ENCODE data around the gene FAF2.
A peak's percentile ranks its signal among the peaks of the same experiment; 100 is the strongest.
"Not testable (repeated sequence)": the region's sequence is repeated elsewhere in the genome, so short reads cannot be mapped to it uniquely, and the experiment has no call there.

Gene FAF2

DNA sequence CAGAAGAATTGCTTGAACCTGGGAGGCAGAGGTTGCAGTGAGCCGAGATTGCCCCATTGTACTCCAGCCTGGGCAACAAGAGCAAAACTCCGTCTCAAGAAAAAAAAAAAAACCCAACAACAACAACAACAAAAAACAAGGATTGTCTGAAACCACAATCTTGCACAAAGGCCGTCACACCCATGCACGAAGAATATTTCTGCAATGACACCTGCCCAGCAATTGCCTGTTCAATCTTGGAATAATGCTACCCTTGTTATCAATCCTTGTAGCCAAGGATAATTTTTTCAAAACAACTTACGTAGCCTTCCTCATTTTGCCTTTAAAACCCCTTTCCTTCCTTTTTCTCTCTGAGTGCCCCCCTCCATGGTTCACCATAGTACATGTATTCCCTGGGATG lies 28.1 kb upstream of the FAF2 start:
- no peak for DNase-seq

DNA sequence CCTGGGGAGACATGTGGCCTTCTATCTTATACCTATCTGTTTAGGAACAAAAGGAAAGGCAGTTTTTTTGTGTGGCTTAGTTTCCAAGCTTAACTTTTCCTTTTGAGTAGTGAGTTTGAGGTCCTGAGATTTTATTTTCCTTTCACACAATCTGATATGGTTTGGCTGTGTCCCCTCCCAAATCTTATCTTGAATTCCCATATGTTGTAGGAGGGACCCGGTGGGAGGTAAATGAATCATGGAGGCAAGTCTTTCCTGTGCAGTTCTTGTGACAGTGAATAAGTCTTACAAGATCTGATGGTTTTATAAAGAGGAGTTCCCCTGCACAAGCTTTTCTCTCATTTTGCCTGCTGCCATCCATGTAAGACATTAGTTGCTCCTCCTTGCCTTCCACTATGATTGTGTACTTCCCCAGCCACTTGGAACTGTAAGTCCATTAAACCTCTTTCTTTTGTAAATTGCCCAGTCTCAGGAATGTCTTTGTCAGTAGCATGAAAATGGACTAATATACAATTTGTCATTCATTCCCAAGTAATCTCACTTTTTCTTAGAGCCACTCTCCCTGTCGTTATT lies 27.1 kb upstream of the FAF2 start:
- DNase-seq, result peak in 1 of 2 donors; percentile 5

DNA sequence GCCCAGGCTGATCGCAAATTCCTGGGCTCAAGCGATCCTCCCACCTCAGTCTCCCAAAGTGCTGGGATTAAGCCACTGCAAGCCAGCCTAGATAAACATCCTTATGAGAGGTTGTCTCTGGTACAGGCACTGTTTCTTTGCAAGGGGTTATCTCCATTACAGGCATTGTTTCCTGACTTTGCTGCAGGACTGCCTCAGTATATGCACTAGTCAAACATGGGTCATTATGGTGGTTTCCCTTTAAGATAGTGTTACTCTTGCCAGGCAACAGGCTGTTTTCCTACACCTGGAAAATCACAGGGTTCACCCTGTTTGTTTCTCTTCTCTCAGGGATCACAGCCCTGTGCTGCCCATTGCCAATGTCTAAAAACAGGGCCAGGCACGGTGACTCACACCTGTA lies 24.0 kb upstream of the FAF2 start:
- no peak for DNase-seq

DNA sequence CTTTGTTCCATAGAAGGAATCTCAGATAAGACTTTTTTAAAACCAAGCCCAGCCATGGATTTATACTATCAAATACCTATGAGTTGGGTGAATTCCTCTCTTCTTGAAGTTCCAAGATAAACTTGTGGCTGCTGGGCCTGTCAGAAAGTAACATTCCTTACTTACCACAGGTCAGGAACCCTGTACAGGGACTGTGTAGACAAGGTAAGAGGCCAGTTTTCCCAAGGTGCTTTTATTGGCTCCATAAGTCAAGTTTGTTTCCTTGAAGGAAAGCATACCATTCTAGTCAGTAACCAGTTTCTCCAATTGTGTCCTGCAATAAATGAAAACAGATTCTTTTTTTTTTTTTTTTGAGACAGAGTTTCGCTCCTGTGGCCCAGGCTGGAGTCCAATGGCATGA lies 23.0 kb upstream of the FAF2 start:
- DNase-seq, result no peak

DNA sequence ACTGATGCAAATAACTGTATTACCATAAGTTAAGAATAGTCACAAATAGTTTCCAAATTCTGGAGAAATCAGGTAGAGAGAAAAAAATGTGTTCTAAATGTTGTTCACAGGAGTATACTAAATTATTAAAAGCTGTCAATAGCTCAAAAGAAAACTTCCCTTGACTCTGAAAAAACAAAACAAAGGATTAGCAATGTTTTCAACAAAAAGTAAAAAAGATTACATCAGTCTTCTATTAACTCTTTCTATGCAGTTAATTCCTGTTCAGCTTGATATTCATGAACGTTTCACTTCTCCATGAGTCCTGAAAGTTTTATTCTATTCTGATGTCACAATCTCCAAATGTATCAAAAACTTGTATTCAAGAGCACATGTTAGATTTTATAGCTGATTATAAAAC lies 22.4 kb upstream of the FAF2 start:
- DNase-seq, result no peak

DNA sequence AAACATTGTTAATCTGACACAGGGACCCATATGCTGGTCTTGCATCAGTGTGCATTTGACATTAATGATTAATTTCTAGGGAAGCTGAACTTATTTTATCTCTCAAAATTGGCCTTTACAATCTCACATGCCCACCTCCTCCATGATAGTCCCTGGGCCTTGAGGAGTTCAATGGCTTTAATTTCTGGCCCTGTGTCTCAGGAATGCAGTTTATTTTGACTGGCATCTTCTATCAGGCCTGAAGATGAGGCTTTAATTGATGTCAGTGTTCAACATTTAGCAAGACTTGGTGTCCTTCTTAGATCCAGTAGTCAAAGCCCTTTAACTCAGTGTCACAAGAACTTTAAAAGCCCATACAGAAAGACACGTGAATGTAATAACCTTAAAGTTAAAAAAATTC lies 21.3 kb upstream of the FAF2 start:
- no peak for DNase-seq

DNA sequence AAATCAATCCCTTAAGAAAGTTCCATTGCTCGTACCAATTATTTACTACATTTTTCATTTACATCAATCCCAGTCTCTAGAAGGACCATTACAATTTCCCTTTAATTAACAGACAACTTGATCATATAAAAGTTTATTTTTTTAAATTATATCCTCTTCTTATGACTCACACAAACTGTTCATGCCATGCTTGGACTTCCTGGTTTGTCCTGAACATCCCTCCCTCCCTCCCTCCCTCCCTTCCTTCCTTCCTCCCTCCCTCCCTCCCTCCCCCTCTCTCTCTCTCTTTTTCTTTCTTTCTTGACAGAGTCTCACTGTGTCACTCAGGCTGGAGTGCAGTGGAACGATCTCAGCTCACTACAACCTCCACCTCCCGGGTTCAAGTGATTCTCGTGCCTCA lies 20.2 kb upstream of the FAF2 start:
- DNase-seq, result no peak

DNA sequence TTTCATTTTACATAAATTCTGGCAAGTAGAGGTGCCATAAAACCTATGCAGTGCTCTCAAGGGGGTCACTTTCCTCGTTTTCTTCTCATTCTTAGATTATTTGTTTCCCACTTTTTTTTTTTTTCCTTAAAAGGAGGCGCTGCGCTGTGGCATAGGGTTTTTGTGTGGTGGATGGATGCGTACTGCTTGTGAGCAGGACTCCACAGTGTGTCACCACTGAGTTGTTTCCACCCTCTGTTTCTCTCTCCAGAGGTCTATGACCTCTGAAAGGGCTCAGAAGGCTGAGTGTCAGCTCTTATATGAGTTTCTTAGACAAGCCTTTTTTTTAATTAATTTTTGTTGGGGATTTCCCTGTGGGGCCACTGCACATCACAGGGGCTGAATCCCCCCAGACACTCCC lies 18.2 kb upstream of the FAF2 start:
- no peak for DNase-seq

DNA sequence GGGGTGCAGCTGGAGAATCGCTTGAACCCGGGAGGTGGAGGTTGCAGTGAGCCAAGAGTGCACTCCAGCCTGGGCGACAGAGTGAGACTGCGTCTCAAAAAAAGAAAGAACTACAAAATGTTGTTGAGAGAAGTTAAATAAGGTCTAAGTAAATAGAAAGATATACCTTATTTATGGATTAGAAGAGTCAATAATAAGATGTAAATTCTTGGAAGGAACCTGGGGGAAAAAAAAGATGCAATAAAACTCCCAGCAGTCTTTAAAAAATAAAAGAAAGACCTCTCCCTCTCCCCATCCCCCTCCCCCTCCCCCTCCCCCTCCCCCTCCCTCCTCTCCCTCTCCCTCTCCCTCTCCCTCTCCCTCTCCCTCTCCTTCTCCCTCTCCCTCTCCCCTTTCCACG lies 15.5 kb upstream of the FAF2 start:
- DNase-seq, result no peak

DNA sequence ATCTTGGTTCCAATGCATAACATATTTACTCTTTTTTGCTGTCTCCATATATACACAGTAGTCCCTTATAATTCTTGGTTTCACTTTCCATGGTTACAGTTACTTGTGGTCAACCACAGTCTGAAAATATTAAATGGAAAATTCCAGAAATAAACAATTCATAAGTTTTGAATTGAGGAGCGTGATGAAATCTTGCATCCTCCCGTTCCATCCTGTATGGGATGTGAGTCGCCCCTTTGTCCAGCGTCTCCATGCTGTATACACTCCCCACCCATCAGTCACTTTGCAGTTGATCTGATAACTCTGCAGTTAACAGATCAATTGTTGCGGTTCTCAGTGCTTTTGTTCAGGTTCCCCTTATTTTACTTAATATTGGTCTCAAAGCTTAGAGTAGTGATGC lies 11.5 kb upstream of the FAF2 start:
- DNase-seq, result no peak

DNA sequence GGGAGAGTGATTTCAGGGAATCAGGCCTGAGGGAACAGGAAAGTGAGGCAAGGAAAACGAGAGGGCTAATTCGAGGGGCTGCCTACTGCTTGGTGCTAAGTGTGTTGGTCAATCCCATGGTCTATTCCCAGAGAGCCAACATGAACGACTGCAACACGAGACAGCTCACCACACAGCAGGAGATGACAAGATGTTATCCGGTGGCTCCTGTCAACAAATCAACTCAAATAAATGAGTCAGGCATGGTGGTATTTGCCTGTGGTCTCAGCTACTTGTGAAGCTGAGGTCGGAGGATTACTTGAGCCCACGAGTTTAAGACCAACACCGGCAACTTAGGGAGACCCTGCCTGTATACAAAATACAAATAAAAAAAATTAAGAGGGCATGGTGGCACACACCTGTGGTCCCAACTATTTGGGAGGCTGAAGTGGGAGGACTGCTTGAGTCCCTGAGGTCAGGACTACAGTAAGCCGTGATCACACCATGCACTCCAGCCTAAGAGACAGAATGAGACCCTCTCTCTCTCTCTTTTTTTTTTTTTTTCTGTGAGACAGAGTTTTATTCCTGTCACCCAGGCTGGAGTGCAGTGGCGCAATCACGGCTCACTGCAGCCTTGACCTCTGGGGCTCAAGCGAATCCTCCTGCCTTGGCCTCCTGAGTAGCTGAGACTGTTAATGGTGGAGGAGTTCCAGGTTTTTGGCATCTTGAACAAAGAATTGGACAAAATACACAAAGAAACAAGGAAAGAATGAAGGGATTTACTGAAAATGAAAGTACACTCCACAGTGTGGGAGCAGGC lies 9.0 kb upstream of the FAF2 start:
- no peak for DNase-seq

DNA sequence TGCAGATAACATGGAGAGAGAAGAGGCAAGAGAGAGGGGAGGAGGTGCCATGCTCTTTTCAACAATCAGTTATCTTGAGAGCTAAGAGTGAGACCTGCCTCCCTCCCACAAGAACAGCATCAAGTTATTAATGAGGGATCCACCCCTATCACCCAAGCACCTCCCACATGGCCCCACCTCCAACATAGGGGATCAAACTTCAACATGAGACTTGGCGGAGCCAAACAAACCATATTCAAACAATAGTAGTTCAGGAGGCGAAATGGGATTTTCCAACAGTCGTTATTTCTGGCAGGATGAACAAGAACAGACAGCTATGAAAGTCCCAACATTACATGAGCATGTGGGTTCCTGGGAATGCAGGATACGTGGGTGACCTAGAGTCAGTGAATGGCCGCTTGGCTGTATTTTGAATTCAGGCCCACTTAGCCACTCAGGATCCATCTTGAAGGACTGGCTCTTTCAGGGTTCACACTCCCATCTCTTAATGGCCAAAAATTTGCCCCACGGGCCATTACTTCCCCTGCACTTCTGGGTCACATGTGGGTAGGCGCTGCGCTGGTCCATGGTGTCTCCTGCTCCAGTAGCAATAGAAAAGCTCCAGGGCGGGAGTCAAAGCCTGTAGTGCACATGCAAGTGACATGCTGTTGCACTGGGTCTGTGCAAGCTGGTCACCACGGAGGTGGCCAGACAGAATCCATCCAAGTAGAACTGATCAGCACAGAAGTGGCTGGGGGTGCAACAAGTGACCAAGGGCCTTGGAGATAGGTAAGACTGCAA lies 7.1 kb upstream of the FAF2 start:
- no peak for DNase-seq

DNA sequence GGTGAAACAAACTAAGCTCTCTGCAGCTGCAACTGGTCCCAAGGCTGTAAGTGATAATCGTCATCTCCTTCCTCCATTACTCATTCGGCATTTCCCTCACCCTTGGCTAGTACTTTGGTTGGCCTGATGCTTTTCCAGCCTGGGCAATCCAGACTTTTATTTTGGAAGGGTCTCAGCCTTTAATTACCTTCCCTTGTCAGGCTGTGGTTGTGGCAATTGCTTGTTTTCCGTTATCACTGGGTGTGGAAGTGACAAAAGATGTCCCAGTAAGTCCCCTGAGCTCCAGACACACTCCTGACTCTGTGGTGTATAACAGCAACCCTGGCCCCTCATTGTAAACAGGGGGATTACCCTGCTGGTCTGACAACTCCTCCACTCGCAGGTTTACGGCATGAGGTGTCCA lies 6.3 kb upstream of the FAF2 start:
- DNase-seq, result no peak

DNA sequence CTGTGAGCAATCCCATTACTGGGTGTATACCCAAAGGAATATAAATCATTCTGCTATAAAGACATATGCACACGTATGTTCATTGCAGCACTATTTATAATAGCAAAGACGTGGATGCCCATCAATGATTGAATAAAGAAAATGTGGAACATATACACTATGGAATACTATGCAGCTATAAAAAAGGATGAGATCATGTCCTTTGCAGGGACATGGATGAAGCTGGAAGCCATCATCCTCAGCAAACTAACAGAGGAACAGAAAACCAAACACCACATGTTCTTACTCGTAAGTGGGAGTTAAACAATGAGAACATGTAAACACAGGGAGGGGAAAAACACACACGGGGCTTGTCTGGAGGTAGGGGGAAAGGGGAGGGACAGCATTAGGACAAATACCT lies 5.3 kb upstream of the FAF2 start:
- DNase-seq, result not testable (repeated sequence)

DNA sequence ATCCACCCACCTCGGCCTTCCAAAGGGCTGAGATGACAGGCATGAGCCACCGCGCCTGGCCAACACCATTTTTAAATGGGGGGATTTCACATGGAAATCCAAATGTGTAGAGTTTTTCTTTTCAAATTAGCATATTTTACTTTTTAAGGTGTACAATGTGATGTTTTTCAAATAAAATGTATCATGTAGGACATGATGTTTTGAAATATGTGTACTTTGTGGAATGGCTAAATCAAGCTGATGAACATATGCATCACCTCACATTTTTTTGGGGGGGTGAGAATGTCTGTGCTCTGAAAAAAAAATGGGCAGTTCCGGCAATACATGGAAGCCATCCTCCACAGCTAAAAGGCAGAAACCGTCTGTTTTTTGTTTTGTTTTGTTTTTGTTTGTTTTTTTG lies 3.4 kb upstream of the FAF2 start:
- no peak for DNase-seq

DNA sequence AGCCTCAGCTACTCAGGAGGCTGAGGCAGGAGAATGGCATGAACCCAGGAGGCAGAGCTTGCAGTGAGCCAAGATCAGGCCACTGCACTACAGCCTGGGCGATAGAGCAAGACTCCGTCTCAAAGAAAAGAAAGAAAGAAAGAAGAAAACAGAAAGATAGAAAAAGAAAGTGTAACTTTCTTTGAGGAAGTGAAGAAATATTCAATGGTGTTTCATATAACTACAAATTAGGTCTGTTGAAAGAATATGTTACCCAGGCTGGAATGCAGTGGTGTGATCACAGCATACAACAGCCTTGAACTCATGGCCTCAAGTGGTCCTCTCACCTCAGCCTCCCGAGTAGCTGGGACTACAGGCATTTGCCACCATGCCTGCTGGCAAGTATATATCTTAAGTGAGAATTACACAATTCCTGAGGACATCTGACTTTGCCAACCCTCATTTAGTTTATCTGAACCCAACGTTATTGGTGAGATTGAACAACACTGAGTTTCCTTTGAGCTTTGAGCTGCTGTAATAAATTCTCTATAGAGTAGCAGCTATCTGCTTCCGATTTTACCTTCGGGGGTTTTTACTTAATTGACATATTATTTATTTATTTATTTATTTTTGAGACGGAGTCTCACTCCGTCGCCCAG lies 2.0 kb upstream of the FAF2 start:
- DNase-seq, result peak in 1 of 2 donors; percentile 24

DNA sequence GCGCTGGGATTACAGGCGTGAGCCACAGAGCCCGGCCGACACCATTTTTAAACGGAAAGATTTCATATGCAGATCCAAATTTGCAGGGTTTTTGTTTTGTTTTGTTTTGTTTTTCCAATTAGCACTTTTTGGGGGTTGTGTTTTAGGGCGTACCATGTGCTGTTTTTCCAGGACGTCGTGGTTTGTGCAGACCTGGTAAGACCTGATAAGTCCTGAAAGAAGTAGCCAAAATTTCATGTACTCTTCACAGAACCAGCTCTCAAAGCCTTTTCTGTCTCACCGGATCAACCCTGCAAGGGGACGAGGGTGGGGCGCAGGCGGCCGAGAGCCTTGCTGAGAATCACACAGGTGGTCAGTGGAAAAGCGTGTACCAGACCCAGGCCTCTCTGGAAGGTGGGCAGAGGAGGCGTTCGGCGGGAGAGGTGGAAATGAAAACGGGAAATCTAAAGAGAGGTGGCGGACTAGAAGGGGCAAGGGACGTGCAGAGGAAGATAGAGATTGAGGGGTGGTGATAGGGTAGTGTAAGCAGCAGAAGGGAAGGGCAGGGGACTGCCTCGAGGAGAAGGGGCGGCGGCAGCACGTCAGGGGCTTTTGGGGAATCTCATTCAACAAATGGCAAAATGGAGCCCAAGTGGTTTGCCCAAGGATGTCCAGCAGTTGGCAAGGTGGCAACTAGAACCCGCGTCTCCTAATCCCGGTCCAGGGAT lies 1.1 kb upstream of the FAF2 start:
- DNase-seq, result no peak

DNA sequence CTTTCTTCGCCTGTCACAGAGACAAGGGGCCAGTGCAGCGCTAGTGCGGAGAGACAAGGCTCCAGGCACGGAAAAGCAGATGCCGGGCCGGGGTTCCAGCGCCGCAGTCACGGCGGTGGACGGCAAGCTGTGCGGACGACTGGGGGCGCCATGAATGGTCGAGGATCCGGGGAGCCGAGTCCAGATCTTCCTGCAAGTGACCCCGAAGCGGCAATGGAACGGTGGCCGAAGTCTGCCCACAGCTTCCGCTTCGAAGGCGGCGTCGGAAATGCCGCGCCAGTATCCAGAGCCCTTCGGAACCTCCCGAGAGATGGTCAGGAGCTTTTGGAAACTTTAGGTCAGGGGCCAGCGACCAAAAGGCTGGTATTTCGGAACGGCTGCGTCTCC lies 601 bp upstream of the FAF2 start:
- DNase-seq, result no peak

DNA sequence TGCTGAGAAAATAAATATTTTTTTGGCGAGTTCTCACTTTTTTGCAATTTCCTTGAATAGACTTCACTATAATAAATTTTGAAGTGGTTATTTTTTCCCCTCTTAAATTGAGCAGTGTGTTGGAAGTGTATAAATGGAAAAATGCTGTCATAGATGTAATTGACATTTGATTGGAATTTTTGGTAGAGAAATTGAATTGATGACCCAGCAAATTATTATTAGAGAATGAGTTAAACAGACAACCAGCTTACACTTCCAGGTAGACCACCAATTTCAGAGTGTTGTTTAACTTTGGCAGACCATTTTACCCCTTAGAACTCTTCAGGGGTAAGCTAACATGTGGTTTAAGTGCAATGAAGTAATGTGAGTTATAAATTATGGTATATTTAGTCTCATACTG lies 1.9 kb downstream of the FAF2 start:
- DNase-seq, result no peak

DNA sequence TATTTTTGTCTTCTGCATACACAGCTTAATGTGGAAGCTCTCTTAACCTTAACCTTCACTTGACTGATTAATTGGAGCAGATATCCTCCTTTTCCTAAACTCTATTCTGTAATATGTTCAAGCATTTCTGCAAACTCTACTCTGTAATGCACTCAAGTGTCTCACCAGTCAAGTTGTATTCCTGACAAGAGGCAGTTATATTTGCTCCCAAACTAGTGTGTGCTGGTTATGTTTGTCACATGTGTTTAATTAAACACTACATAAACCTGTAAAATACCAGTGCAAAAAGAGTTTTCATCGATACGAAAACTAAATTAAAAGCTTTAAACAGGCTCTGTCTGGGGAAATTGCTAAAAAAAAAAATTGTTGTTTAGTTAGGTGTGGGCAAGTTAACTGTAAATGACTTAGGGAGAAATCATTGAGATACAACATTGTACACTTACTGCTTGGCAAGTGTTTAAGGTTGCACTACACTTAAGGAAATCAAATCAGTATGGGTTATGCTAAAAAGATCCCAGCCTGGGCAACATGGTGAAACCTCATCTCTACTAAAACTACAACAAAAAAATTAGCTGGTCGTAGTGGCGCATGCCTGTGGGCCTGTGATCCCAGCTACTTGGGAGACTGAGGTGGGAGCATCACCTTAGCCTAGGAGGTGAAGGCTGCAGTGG lies 6.7 kb downstream of the FAF2 start:
- no peak for DNase-seq

DNA sequence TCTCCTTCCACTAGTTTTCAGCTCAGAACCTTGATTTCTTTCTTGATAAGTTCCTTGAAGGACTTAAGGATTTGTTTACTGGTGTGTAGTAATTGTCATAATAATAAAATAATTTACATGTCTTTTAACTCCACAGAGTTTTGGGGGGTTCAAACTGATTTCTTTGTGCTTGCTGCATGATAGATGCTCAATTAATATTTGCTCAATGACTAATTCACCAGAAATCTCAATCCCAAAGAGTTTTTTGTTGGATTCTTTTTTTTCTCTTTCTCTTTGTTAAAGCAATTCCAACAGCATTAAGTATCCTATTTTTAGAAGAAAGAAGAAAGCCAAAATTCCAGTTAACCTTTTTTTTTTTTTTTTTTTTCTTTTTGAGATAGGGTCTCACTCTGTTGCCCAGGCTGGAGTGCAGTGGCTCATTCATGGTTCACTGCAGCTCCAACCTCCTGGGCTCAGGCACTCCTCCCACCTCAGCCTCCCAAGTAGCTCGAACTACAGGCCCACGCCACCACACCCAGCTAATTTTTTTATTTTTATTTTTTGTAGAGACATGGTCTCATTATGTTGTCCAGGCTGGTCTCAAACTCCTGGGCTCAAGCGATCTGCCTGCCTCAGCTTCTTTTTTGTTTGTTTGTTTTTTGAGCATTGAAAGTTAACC lies 10.8 kb downstream of the FAF2 start:
- no peak for DNase-seq

DNA sequence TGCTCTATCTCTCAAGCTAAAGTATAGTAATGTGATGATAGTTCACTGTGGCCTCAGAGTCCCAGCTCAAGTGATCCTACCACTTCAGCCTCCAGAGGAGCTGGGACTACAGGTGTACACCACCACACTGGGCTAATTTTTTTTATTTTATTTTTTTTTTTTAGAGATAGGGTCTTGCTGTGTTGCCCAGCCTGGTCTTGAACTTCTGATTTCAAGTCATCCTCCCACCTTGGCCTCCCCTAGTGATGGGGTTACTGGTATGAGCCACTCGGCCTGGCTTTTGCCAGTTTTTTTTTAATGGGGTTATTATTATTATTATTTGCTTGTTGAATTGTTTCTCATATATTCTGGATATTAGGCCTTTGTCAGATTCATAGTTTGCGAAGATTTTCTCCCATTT lies 13.2 kb downstream of the FAF2 start:
- DNase-seq, result no peak

Data from inflammatory macrophage (primary cell).